Measurements from ENCODE around the gene KLHL36. TPM values are rescaled to one million over a fixed set of nuclear protein-coding genes. Genes with fewer than 3 reads are reported as not detected.

KLHL36 gene
- total RNA-seq, 1 experiment from 2014 or later = 36.7 TPM

DNA sequence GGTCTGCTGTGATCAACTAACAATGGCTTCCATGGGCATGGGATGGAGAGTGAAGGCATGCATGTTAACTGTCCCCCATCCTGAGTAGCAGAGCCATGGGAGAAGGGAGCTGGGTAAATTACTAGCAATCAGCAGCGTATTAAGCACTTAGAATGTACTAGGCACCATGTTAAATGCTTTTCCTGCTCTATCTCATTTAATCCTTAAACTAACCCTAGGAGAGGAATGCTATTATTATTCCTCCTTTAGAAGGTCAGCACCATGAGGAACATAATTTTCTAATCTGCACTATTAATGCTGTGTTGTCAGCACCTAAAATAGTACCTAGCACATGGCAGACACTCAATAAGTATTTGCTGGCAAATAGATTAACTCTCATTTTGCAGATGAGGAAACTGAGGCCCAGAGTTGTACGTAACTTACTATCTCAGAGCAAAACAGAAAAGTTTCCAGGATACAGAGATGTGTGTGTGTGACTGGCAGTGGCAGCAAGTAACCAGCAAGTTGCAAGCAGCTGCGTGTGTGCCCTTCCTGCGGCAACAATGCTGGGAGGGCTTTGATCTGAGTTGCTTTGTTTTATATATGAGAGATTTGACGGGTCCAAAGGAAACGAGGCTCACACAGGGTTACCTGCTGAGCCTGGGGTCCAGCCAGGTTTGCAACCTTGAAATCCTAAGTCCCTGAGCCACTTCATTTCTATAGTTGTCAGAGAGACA lies 6.5 kb upstream of the KLHL36 start:
- H3K9ac ChIP-seq (ENCODE audit: extremely low read depth, insufficient read length, low read length) = no peak overlapping the region
- Mint-ChIP-seq H3K27me3 (ENCODE audit: low read depth) (peaks cover 16% of the 10 kb centered on the region), H3K9me3 (peaks cover 0 to 2% of the 10 kb centered on the region in 2 experiments; a peak in 2 of 5 replicates), H3K4me1 (peaks cover 13 to 19% of the 10 kb centered on the region in 2 experiments), H3K4me3 (no peak overlapping the region), H3K36me3 (ENCODE audit: insufficient read depth in 1 of 3, low read depth in 3 of 3) (no peaks in the 10 kb centered on the region), H3K27ac (no peak overlapping the region; a peak in 1 of 7 replicates)
- no peak overlapping the region; the same call in 1 of the 2 replicates for H3K14ac ChIP-seq (ENCODE audit: insufficient read depth, low read length)
- WGBS (ENCODE audit: extremely low coverage, insufficient read length, low lambda C conversion rate) = no CpG with 5 or more reads among the region's 6 CpGs
- no peak overlapping the region for H2BK12ac ChIP-seq (ENCODE audit: insufficient read length, low read depth, low read length)
- no peak overlapping the region for H2AK5ac ChIP-seq (ENCODE audit: insufficient read length, low read length)
- H3K27ac ChIP-seq (ENCODE audit: insufficient read length, low read depth, low read length) = no peak overlapping the region
- no peak overlapping the region for H4K8ac ChIP-seq (replicated peaks; ENCODE audit: insufficient read length, low read depth, low read length)
- no peak for DNase-seq
- no peak overlapping the region for H2BK120ac ChIP-seq (ENCODE audit: low read depth, low read length, poor library complexity, severe bottlenecking)
- H3K9me3 ChIP-seq (ENCODE audit: control insufficient read depth, low read depth, low read length) = no peaks in the 10 kb centered on the region
- no peak overlapping the region for H3T11ph ChIP-seq (ENCODE audit: low read length)
- no peak overlapping the region for H2AFZ ChIP-seq (ENCODE audit: low read length)
- H4K20me1 ChIP-seq (ENCODE audit: control insufficient read depth, insufficient read depth, insufficient read length) = no peaks in the 10 kb centered on the region
- no peak for TF ChIP-seq CTCF (conservative IDR thresholded peaks at IDR 0.05)
- no peaks in the 10 kb centered on the region; the same call in 1 of the 2 replicates for H3K4me1 ChIP-seq (ENCODE audit: insufficient read depth, low read length)
- H2BK20ac ChIP-seq (ENCODE audit: low read depth, low read length, poor library complexity, severe bottlenecking) = no peak overlapping the region
- H2BK5ac ChIP-seq (ENCODE audit: insufficient read length, low read length) = no peak overlapping the region
- H4K91ac ChIP-seq (ENCODE audit: insufficient read length, low read depth, low read length) = no peak overlapping the region
- no peaks in the 10 kb centered on the region for H3K79me2 ChIP-seq (ENCODE audit: insufficient read depth, low read length)
- no peak overlapping the region for H3K4ac ChIP-seq (ENCODE audit: low read depth, low read length)
- no peak overlapping the region for H3K18ac ChIP-seq (ENCODE audit: insufficient read length, low read depth, low read length)
- H3K27me3 ChIP-seq (ENCODE audit: insufficient read depth, low read length) = no peaks in the 10 kb centered on the region
- no peak overlapping the region for H3K4me2 ChIP-seq (ENCODE audit: insufficient read depth, insufficient read length, low read length)
- no peaks in the 10 kb centered on the region for H3K23me2 ChIP-seq (ENCODE audit: insufficient read length, low read depth, low read length, poor library complexity, severe bottlenecking)
- no peak overlapping the region for H4K5ac ChIP-seq (ENCODE audit: insufficient read length, low read depth, low read length)
- no peak overlapping the region for H3K56ac ChIP-seq (ENCODE audit: insufficient read length, low read depth, low read length)
- H3K23ac ChIP-seq (ENCODE audit: insufficient read length, low read depth, low read length) = no peak overlapping the region
- H2BK15ac ChIP-seq (ENCODE audit: low read depth, low read length) = no peak overlapping the region
- no peaks in the 10 kb centered on the region for H3K79me1 ChIP-seq (ENCODE audit: insufficient read depth, low read depth, low read length, poor library complexity, severe bottlenecking)
